Left ventricle myocardium superior (tissue), 1 donor: ENCODE results near the gene LRP6. TPM values are rescaled to one million over a fixed set of nuclear protein-coding genes. Genes with fewer than 3 reads are reported as not detected.

Experiments used
- ATAC-seq: fragments of 200-7000 bp; cut with Tn5 transposase; one replicate; pipeline ENCODE4 v1.9.1; 2020; ENCODE audit warnings: mild to moderate bottlenecking, moderate library complexity
- DNase-seq: peaks from one replicate; pipeline ENCODE4 v3.0.0-alpha.2; 2020
- intact Hi-C: fragments of 100-400 bp; cut with micrococcal nuclease; formaldehyde crosslinking; loops from one replicate; pipeline ENCODE4 v1.11.0; 2022
- total RNA-seq: library from RNA; stranded (reverse); fragmentation: NEBNext Ultra II Directional; extraction: Animal tissue kit (Norgen Biotek cat#: 25700); gene quantifications from one replicate; pipeline ENCODE4 v1.2.1, GENCODE V29; 2021
- donor health status: DM: no; HTN: yes; CAD: no; lungs with severe emphysema.

LRP6 gene
- total RNA-seq, 1 donor from 2014 or later = 27.3 TPM

DNA sequence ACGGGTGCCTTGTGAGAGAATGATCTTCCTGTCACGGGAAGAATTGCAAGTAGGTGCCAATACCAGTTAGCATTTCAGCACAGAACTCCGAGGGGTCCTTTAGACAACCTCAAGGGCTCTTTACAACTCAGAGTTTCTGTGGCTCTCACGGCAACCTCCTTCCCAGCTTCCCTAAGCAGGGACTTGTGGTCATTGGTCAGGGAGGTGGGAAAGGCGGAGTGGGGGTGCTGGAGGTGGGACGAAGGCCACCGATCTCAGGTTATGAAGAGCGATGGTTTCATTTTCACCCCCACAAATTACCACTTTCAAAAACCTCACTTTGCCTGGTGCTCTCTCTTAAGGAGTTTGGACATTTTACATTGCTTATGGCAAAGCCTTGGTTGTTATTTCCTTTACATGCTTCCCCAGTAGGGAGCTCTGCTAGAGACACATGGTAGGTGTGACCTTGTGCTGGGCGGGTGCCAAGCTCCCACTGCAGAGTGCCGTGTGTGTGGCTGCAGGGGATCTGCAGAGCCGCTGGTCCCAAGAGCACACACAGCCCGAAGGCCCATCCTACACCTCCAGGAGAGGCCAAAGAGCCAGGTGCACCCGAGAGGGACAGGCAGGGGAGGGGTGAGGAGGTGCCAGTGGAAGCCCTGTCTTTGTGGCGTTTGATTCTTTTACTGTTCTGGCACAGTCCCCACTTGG is 174.7 kb downstream of the LRP6 start:
- ATAC-seq = no peak
- intact Hi-C loops = no loop called here
- peak; percentile 39 for DNase-seq

- intact Hi-C loops = no loop called here
- DNase-seq = no peak
These were observed 175.8 kb downstream of the LRP6 start for GRCh38 chr12:12091071-12091470.

DNA sequence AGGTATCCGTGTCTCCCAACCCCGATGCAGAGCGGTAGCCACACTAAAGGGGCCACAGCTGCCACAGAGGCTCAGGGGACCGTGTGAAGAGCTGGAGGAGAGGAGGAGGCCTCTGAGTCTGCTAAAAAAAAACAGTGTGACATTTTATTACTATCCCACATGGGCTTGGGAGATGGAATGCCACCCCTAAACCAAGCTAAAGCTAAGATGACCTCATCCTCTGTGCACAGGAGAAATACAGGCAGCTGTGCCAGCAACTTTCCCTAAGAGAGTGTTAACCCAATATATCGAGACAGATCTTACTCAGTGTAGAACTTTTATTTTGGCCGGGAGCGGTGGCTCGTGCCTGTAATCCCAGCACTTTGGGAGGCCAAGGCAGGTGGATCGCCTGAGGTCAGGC is 178.1 kb downstream of the LRP6 start:
- ATAC-seq (no peak), DNase-seq (no peak)
- intact Hi-C loops = no loop called here

More at GRCh38 chr12:12091071-12091470, 175.8 kb downstream of the LRP6 start:
- no peak for ATAC-seq

DNA sequence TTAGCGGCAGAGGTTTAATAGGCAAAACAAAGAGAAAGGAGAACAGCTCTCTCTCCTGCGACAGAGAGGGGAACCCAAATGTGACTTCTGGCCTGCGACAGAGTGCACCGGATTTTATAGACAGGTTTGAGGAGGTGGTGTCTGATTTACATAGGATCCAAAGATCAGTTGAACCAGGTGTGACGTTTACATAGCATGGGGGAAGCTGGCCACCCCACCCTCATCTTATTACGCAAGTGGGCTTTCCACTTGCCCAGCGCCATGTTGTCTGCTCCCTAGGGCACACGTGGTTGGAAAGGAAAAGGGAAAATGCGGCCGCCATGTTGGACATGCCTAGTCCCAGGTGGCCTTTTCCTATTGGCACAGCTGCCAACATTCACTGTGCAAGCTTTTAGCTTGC is 178.7 kb downstream of the LRP6 start:
- no peak for ATAC-seq
- intact Hi-C loops = no loop called here
- DNase-seq = no peak

DNA sequence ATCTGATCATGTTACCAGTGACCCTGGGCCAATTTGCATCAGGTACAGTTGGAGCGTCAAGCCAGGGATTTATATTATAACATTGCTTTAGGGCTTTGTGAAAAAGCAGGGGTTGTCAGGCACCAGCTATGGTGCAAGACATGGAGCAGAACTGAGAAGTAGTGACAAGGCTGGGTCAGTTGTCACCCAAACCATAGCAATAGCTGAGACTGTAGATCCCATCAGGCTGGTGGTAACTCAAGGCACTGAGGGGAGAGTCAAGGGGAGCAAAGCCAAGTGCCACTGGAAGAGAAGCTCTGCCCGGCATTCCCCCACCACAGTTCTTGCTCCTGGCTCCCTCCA is 179.2 kb downstream of the LRP6 start:
- intact Hi-C loops = no loop called here

DNA sequence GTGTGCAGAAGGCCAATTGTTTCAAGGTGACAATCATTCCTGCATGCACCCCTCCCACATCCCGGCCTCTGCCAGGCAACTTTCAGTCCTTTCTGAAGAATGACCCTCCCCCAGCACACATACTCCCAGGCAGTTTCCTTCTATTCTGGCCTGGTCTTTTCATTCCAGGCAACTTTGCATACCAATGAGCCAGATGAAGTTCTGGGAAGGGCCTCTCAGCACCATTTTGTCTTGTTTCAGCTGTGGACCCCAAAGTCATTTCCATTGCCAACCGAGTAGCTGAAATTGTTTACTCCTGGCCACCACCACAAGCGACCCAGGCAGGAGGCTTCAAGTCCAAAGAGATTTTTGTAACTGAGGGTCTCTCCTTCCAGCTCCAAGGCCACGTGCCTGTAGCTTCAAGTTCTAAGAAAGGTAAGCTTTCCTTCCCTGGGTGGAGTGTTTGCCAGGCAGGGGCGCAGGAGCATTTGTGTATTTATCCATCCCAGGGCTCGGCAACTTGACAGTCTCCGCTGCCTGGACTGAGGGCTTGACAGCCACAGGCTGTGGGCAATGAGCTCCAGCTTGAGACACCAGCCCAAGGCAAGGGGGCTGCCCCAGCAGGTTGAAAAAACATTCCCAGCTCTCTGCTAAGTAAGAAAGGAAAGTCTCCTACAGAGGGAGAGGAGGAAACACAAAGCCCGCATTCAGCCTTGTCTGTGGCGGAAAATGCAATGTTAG is 179.7 kb downstream of the LRP6 start:
- intact Hi-C loops = no loop called here
- DNase-seq (no peak), ATAC-seq (no peak)

More for the DNA sequence above, 179.2 kb downstream of the LRP6 start:
- no peak for ATAC-seq
- DNase-seq = no peak

- no peak for DNase-seq
- intact Hi-C loops = no loop called here
- ATAC-seq = no peak
These were observed 180.5 kb downstream of the LRP6 start for GRCh38 chr12:12086362-12086761.

- DNase-seq (no peak), ATAC-seq (no peak)
- intact Hi-C loops = loop anchor here (2.0 kb wide), 1 partner anchor 243 kb away; no protein-coding TSS in a partner anchor
These were observed 183.2 kb downstream of the LRP6 start for GRCh38 chr12:12083688-12084087.

- intact Hi-C loops = loop anchor here (2.0 kb wide), 1 partner anchor 245 kb away; no protein-coding TSS in a partner anchor
- ATAC-seq (peak; percentile 90), DNase-seq (no peak)
These were observed 184.9 kb downstream of the LRP6 start for GRCh38 chr12:12081836-12082497.

- intact Hi-C loops = no loop called here
- DNase-seq = no peak
These were observed 187.6 kb downstream of the LRP6 start for GRCh38 chr12:12079291-12079690.

DNA sequence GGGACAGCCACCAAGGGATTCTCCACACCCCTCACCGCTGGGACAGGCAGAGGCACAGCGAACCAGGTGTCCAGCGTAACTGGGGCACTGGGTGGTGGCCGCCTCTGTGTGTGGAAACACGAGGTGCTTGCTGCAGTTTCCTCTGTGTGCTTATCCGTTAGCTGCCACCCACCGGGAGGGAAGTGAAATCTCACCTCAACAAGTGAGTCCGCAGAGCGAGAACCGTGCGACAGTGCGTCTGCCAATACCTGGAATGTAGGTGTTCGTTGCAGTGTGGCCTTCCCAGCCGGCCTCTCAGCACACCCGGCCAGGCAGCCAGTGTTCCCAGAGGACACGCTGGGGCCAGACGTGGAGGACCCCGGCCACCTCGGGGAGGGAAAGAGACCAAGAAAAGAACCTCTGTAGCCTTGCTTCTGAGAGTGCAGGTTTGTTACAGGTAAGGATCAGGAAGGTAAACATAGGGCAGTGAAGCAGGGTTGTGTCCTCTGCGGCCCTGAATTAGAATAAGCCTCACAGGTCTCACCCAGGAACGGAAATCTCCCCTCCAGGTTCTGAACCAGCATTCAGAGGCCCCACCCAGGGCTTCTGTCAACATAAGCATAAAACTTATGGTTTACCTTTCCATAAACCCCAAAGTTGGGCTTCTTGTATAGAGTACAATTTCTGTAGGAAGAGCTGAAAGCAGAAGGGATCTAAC is 194.6 kb downstream of the LRP6 start:
- ATAC-seq (no peak), DNase-seq (no peak)
- intact Hi-C loops = no loop called here

More at GRCh38 chr12:12079291-12079690, 187.6 kb downstream of the LRP6 start:
- no peak for ATAC-seq

DNA sequence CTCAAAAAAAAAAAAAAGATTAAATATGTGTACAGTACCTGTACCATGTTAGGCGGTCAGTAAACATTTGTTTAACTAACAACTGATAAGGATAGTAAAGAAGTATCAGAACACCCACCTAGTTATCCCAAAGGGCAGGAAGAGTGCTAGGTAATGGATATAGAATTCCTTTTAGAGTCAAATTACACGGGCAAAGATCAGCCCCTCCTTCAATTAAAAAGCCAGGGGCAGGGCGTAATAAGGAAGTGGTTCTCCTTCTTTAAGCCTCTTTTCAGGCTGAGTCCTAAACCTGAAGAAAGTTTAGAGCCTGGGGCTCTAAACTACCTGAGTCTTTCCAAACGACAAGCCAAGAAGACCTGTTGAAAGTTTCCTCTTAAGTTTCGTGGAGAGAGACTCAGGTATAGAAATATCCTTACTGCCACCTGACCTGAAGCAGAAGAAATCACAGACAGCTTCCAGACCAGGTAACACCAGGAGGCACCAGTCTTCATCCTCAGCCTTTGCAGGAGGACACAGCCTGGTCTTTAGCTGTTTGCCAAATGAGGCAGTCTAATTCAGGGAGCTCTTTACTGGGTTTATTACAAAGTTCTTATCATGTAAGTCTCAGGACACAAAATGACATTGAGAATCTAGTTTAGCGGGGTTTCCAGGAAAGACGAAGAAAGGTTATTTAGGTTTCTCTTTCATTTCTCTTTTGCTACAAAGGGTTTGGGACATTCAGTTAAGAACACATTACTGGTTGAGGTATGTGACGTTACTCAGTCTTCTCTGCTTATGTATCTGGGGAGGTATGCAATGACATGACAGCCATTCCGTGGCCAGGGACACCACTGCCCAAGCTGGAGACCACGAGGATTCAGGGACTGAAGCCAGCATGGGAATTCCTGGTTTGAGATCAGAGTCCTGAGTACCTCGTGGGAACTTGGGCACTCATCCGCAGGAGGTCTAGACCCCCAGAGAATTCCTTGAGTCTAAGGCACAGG is 195.9 kb downstream of the LRP6 start, which contains the start of gene BCL2L14:
Gene BCL2L14 (plus strand): TSS at position 266 of the 983 bp plus-strand sequence. CDS start 8,367 bp downstream, outside the sequence.
- DNase-seq (no peak), ATAC-seq (no peak)
- intact Hi-C loops = no loop called here

- intact Hi-C loops = no loop called here
- DNase-seq = no peak
- ATAC-seq = no peak
These were observed 196.9 kb downstream of the LRP6 start for GRCh38 chr12:12069821-12070548.

- no peak for DNase-seq
- ATAC-seq = no peak
- intact Hi-C loops = no loop called here
These were observed 198.1 kb downstream of the LRP6 start for GRCh38 chr12:12068751-12069150.
